Stimulated activated CD4-positive, alpha-beta T cell treated with anti-CD3 and anti-CD28 coated beads, Interleukin-15, amount 100 ng/mL, for 24 hours (primary cell): ENCODE measurements around the gene XPO6.

Experiments used
- DNase-seq: peaks from one replicate; pipeline ENCODE4 v3.0.0-alpha.2; 2020

Gene XPO6

GRCh38 chr16:28183484-28183883 lies 28.3 kb downstream of the XPO6 start:
- DNase-seq = no peak

DNA sequence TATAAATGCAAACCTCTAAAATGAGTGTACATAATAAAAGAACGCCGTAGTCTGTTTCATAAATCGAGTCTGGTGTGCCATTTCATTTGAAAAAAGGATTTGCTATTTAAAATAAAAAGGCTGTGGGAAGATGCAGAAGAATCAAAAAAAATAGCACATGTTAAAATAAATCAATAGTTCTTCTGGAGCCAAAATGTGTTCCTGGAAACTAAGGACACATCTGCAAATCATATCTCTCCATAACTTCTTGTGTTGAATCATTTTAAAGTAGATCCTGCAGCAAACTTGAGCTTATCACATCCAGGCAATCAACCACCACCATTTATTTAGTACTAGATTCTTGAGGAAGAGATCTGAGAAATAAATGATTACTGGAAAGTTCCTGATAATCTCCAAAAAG lies 29.0 kb downstream of the XPO6 start:
- DNase-seq = no peak

GRCh38 chr16:28182183-28182582 lies 29.6 kb downstream of the XPO6 start:
- peak; percentile 71 for DNase-seq

DNA sequence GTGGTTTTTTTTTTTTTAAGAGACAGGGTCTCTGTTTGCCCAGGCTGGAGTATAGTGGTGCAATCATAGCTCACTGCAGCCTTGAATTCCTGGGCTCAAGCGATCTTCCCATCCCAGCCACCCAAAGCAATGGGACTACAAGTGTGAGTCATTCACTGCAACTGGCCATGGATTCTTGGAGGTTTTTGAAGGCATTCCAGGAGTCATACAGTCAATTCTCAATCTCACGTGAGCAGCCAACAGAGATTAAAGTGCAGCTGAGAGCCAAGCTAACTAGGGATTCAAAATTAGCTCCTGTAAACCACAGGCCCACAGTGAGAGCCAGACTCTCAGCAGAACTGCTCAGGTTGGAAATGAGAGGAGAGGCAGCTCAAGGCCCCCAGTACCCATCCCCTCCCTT lies 30.2 kb downstream of the XPO6 start:
- DNase-seq = no peak

DNA sequence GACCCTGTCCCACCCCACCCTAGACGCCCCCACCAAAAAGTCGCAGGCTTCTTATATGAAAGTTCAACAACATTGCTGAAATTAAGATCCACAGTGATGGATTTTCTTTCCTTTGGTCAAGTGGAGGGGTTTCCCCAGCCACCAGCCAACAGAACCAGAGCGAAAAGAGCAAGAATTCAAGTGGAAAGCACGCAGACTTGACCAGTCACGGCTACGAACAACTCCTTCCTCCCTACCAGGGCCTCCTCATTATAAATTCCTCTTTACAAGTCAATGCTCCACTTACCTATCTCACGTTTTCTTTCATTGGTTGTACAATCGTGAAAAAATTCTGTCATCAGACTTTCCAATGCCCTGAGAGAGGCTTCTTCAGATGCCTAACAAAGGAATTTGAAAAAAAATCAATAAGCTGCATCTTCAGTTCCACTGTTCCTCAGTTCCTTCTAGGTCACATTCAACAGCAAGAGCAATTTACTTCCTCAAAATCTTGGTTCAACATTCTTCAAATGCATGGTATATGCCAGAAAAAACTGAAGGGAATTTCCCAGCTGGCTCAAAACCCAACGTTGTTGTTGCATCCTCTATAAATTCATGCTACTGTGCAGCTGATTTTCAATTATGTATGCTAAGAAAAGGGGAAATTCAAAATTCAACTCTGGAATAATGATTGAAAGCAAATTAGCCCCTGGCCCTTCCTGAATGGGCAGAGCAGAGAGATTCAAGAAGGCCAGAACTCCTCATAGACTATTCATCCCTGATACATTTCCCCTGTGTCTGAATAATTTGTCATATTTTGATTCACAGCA lies 30.9 kb downstream of the XPO6 start:
- no peak for DNase-seq

- no peak for DNase-seq
Measured at GRCh38 chr16:28179354-28179753, 32.4 kb downstream of the XPO6 start.

DNA sequence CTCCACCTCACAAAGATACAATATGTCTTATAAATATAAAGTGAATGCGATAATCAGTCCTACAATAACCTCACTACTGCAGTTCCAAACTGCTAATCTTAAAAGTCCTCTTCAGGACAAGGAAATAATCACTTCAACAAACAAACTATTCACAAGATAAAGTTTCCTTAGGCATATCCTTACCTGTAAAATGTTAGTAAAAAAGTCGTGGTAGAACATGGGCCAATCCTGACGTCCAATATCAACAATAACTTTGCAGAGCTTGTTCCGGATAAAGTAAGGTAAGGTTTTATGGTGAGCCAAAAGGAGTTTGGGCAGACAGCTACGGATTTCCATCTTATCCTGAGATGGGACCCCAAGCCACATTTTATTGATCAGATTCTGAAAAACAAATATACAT lies 36.0 kb downstream of the XPO6 start:
- DNase-seq = no peak

- DNase-seq = no peak
Measured at GRCh38 chr16:28172336-28172735, 39.4 kb downstream of the XPO6 start.

GRCh38 chr16:28171816-28172215 lies 39.9 kb downstream of the XPO6 start:
- DNase-seq = no peak

DNA sequence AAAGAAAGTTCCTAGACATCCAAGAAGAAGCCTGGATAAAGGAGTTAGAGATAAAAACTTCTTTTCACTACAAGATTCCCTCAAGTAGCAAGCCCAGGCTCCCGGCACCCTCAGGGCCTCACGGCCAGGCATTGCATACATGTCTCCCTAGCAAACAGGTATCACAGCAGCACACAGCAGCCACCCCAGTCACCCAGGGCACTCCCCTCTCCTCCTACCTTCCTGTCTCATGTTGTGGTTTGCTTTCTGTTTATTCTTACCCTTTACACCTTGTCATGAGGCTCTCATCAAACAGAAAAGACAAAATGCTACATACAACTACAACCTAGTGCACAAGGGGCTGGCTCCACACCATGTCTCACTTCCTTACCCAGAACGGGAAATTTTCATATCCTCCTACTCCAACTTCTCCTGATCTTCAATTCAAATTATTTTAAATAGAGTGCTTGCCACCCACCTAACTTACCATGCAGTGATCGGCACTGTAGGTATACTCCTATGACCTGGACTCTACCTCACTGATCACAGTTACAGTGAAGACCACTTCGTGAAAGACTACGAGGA lies 42.7 kb downstream of the XPO6 start:
- peak; percentile 35 for DNase-seq

- no peak for DNase-seq
Measured at GRCh38 chr16:28167730-28168129, 44.0 kb downstream of the XPO6 start.

GRCh38 chr16:28167221-28167620 lies 44.5 kb downstream of the XPO6 start:
- DNase-seq = no peak

DNA sequence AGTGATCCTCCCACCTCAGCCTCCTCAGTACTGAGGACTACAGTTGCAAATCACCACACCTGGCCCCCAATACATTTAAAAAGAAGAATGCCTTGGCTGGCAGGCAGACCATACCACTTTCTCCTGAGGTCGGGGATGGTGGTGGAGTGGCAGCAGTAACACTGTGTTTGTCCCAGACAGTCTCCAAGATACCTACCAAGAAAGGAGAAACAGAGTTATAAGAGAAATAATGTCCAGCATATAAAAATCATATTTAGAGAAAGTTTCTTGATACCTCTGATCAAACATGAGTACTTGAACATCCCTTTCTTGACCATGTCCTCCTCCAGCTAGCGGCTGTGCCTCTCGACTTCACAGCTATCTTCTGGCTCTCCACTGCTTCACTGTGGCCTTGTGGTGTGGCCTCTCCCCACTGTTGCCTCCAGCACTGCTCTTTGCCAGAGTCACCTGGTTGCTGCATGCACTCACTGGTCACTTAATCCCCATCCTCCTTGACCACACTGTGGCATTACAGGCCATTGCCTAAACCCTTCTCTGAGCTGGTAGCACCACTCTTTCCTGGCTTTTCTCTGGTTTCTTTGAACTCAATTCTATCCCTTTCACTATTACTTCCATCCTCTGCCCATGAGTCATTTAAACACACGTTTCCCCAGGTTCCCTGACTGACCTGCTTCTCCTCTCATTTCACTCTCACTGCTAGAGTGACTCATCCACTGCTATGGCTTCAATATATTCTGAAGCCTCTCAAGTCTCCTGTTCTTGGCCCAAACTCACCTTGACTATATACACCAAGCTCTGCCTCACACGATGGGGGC lies 45.2 kb downstream of the XPO6 start:
- DNase-seq = peak; percentile 42

- DNase-seq = no peak
Measured at GRCh38 chr16:28165598-28165997, 46.2 kb downstream of the XPO6 start.

GRCh38 chr16:28164140-28164539 lies 47.6 kb downstream of the XPO6 start:
- DNase-seq = no peak

DNA sequence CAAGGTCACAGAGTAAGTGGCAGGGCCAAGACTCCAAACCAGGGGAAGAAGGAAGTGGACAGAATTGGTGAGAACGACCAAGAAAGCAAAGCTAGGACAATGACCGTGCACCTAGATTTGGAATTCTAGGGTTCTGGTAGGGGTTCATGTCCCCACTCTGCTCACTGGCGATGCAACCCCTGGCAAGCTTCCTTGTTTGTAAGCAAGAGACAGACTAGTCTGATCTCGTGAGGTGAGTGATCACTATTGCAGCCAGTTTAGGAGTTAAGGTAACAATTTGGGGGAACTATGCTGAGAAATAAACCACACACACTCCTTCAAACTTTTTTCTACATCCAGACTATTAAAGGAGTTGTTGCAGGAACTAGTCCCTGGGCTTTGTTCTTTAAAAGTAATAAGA lies 48.1 kb downstream of the XPO6 start:
- DNase-seq = no peak

- no peak for DNase-seq
Measured at GRCh38 chr16:28162326-28162877, 49.4 kb downstream of the XPO6 start.

DNA sequence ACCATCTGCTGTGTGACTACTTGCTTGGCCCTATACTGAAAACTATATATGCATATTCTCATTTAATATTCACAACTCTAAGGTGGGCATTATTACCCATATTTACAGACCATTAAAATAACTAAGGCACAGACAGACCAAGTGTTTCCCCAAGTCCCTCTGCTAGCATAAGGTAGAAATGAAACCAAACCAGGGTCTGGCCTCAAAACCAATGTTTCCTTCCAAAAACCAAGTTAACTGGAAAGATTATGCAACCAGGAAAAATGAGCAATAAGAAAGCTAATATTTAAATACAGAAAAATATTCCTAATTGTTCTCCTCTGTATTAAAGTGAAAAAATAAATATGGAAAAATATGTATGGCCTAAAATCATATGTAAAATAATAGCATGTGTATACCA lies 50.1 kb downstream of the XPO6 start:
- no peak for DNase-seq

- DNase-seq = no peak
Measured at GRCh38 chr16:28158136-28158535, 53.6 kb downstream of the XPO6 start.

GRCh38 chr16:28156056-28156680 lies 55.6 kb downstream of the XPO6 start:
- no peak for DNase-seq

DNA sequence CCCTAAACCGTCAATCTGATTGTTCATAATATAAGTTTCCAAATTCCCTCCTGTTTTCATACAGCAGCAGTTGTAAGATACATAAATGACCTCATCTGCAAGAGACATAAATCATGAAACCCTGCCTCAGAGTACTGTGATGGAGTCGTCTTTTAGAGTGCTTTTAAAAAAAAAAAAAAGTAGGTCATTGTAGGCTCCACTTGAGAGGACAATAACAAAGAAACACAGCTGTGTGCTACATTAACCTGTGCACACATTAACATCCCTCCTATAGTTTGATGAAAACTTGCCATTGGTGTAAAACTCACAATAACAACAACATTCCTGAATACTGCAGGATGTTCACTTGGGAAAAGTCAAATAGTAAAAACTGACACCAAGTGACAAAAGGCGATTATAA lies 56.5 kb downstream of the XPO6 start:
- no peak for DNase-seq

- DNase-seq = no peak
Measured at GRCh38 chr16:28151180-28151579, 60.6 kb downstream of the XPO6 start.
